Measurements from ENCODE around the gene DPM3.

- TF ChIP-seq CTBP1 (IDR thresholded peaks at IDR 0.05; ENCODE audit: borderline replicate concordance) (no peak), FOXK2 (IDR thresholded peaks at IDR 0.05) (no peak), FOXM1 (IDR thresholded peaks at IDR 0.05; ENCODE audit: borderline replicate concordance) (no peak), L3MBTL2 (conservative IDR thresholded peaks at IDR 0.05) (no peak)
These were observed 26.3 kb upstream of the DPM3 start for GRCh38 chr1:155166471-155167165.
